ENCODE results near the gene OGDHL.
"Not testable (repeated sequence)": the region's sequence is repeated elsewhere in the genome, so short reads cannot be mapped to it uniquely, and the experiment has no call there.

The OGDHL gene

DNA sequence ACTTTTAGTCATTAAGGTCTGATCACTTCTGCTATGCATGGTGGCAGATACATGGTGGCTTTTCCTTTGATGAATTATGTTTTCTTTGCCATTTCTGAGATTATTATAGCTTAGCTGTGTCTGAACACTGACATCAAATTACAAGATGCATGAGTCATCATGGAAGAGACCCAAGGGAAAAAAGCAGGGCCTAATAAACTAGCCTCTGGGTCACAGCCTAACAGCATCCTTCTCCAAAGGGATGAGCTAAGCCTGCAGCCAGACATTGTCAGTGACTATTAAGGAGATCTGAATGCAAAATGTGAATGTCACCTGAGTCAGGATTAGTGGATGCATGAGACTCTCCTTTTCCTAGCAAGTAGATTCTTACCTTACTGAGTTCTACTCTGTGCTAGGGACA lies 19.1 kb upstream of the OGDHL start:
- peak; percentile 15 for DNase-seq (ENCODE audit: low read depth, low spot score)
- in situ Hi-C loops (cut with HindIII; ENCODE audit: low sequenced_read_pairs), result no loop called here
- H3K4me3 ChIP-seq (ENCODE audit: low read depth, low read length), result no peak overlapping the region
- TF ChIP-seq, protein P1, sequence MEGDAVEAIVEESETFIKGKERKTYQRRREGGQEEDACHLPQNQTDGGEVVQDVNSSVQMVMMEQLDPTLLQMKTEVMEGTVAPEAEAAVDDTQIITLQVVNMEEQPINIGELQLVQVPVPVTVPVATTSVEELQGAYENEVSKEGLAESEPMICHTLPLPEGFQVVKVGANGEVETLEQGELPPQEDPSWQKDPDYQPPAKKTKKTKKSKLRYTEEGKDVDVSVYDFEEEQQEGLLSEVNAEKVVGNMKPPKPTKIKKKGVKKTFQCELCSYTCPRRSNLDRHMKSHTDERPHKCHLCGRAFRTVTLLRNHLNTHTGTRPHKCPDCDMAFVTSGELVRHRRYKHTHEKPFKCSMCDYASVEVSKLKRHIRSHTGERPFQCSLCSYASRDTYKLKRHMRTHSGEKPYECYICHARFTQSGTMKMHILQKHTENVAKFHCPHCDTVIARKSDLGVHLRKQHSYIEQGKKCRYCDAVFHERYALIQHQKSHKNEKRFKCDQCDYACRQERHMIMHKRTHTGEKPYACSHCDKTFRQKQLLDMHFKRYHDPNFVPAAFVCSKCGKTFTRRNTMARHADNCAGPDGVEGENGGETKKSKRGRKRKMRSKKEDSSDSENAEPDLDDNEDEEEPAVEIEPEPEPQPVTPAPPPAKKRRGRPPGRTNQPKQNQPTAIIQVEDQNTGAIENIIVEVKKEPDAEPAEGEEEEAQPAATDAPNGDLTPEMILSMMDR (IDR thresholded peaks at IDR 0.05; ENCODE audit: low read depth, low read length), result no peak

DNA sequence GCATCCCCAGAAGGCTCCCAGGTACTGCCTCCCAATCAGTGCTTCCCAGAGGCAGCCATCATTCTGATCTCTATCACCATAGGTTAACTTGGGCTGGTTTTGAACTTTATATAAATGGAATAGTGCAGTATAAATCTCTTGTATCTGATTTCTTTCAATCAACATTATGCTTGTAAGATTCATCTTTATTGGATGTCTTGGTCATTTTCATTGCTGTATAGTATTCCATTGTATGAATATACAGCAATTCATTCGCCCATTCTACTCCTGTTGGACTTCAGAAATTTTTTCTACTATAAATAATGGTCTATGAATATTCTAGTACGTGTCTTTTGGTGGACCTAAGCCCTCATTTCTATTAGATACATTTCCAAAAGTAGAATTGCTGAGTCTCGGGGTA lies 16.1 kb upstream of the OGDHL start:
- H3K4me3 ChIP-seq (ENCODE audit: low read depth, low read length), result no peak overlapping the region
- TF ChIP-seq, protein P1 (IDR thresholded peaks at IDR 0.05; ENCODE audit: low read depth, low read length), result no peak
- no peak for DNase-seq (ENCODE audit: low read depth, low spot score)
- in situ Hi-C loops (cut with HindIII; ENCODE audit: low sequenced_read_pairs), result no loop called here

DNA sequence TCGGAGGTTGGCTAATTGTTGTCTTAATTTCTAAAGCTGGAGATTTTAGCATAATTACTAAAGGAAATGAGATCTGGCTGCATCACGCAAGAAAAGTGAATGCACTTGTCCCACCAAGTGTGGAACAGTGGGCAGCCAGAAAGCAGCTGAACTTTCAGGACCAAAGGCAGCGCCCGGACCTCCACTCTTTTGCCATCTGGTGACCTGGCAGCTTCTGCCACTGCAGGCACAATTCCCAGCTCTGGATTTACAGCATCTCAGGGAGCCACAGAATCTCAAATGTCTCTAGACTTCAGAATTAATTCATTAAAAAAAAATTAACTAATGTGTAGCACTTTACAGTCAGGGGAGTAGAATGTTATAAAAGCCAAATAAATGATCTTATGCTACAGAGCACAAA lies 14.7 kb upstream of the OGDHL start:
- no peak overlapping the region for H3K4me3 ChIP-seq (ENCODE audit: low read depth, low read length)
- in situ Hi-C loops (cut with HindIII; ENCODE audit: low sequenced_read_pairs), result no loop called here
- no peak for DNase-seq (ENCODE audit: low read depth, low spot score)
- TF ChIP-seq, protein P1 (IDR thresholded peaks at IDR 0.05; ENCODE audit: low read depth, low read length), result no peak

DNA sequence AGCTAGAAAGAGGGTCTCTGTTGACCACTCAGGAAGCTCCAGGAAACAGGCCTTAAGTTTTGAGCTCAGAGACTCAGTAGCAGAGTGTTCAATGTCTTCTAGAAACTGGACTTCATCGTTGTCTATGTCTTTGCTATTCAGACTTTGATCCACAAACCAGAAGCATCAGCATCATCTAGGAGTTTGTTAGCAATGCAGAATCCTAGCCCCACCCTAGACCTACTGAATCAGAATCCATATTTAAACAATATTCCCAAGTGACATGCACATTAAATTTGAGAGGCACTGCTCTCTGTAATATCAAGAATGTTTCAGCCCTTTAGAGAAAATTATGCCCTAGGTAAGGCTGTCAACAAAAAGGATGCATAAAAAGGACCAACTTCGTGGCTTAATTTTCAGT lies 12.9 kb upstream of the OGDHL start:
- H3K4me3 ChIP-seq (ENCODE audit: low read depth, low read length), result no peak overlapping the region
- in situ Hi-C loops (cut with HindIII; ENCODE audit: low sequenced_read_pairs), result no loop called here
- TF ChIP-seq, protein P1 (IDR thresholded peaks at IDR 0.05; ENCODE audit: low read depth, low read length), result no peak
- DNase-seq (ENCODE audit: low read depth, low spot score), result no peak

DNA sequence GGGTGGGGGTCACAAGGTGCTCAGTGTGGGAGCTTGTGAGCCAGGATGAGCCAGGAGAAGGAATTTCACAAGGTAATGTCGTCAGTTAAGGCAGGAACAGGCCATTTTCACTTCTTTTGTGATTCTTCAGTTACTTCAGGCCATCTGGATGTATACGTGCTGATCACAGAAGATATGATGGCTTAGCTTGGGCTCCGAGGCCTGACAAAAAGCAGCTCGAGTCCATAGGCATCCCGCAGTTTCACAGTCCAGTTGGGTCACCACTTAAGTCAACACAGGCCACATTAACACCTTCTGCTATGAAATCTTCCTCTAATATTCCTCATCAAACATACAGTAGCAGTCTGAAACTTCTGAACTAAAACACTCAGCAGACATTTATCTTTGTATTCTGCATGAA lies 10.8 kb upstream of the OGDHL start:
- in situ Hi-C loops (cut with HindIII; ENCODE audit: low sequenced_read_pairs); DNase-seq (ENCODE audit: low read depth, low spot score); H3K4me3 ChIP-seq (ENCODE audit: low read depth, low read length): not testable (repeated sequence)

DNA sequence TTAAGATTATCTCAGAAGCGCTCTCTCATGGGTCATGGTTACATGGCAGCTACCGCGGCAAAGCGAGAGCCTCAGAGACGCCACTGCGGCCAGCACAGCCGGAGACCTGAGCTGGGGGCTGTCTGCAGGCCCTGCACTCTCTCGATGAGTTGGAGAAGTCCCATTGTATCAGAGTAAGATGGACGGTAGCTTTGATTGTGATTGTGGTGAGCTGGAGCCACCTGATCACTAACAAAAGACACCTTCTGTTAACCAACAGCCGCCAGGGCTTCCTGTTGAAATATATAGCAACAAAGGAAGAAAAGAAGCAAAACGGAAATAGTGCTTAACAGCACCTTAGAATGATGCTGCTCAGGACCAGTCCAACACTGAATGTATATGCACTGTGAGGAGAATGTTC lies 8.9 kb upstream of the OGDHL start:
- DNase-seq (ENCODE audit: low read depth, low spot score); in situ Hi-C loops (cut with HindIII; ENCODE audit: low sequenced_read_pairs); H3K4me3 ChIP-seq (ENCODE audit: low read depth, low read length): not testable (repeated sequence)

DNA sequence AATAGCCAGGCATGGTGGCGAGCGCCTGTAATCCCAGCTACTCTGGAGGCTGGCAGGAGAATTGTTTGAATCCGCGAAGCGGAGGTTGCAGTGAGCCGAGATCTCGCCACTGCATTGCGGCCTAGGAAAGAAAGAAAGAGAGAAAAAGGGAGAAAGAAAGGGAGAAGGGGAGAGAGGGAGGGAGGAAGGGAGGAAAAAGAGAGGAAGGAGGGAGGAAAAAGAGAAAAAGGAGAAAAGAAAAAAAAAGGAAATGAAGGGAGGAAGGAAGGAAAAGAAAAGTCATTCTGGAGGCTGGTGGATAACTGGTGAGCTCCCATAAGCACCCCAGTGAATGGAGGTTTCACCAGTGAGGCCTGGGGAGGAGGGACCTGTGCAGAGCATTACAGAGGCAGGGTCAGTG lies 7.6 kb upstream of the OGDHL start:
- TF ChIP-seq, protein P1 (IDR thresholded peaks at IDR 0.05; ENCODE audit: low read depth, low read length), result no peak
- H3K4me3 ChIP-seq (ENCODE audit: low read depth, low read length), result no peak overlapping the region
- no peak for DNase-seq (ENCODE audit: low read depth, low spot score)
- in situ Hi-C loops (cut with HindIII; ENCODE audit: low sequenced_read_pairs), result no loop called here

DNA sequence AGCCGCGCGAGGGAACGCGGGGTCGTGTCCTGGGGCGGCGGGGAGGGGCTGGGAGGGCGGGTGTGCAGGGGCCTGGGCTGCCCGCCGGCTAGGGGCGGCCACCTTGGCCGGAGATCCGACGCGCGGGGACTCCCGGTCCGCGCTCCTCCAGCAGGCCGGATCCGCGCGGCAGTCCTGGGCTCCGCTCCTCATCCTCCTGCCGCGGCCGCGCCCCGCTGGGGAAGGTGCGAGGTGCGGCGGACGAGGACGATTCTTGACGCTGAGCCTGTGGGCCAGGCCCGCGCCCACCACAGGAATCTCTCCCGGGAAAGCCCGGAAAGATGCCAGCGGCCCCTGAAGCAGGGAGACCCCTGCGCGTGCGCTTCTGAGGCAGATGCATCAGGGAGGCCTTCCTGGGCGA lies 6.6 kb upstream of the OGDHL start:
- no peak overlapping the region for H3K4me3 ChIP-seq (ENCODE audit: low read depth, low read length)
- DNase-seq (ENCODE audit: low read depth, low spot score), result no peak
- in situ Hi-C loops (cut with HindIII; ENCODE audit: low sequenced_read_pairs), result no loop called here
- TF ChIP-seq, protein P1 (IDR thresholded peaks at IDR 0.05; ENCODE audit: low read depth, low read length), result no peak

All from astrocyte of the spinal cord (primary cell).